Left lung (tissue), 10 donors: ENCODE results near the gene ANKS6. TPM values are rescaled to one million over a fixed set of nuclear protein-coding genes. Genes with fewer than 3 reads are reported as not detected.

Source experiments
- ATAC-seq: fragments of 200-7000 bp; cut with Tn5 transposase; one replicate; pipeline ENCODE4 v1.9.1; 2020; ENCODE audit warnings: moderate library complexity
- DNase-seq, 4 donors: peaks; one replicate each; pipeline ENCODE4 v3.0.0-alpha.2; 2013 to 2020
- H3K27ac ChIP-seq, 2 donors: fragments of 200-600 bp; sonication (generic) in 1 of 2; one replicate each; pipeline versions ENCODE4 v1.5.0 to v1.8.0; 2020 to 2021
- H3K27me3 ChIP-seq, 2 donors: fragments of 200-600 bp; sonication (generic) in 1 of 2; one replicate each; pipeline versions ENCODE4 v1.5.0 to v1.8.0; 2020 to 2021
- H3K36me3 ChIP-seq, 2 donors: fragments of 200-600 bp; sonication (generic) in 1 of 2; one replicate each; pipeline versions ENCODE4 v1.5.0 to v1.8.0; 2020 to 2021
- H3K4me1 ChIP-seq, 2 donors: fragments of 200-600 bp; one replicate each; pipeline ENCODE4 v1.8.0; 2021
- H3K4me3 ChIP-seq, 2 donors: fragments of 200-600 bp; sonication (generic) in 1 of 2; one replicate each; pipeline versions ENCODE4 v1.5.0 to v1.8.0; 2020 to 2021; ENCODE audit warnings: mild to moderate bottlenecking in 1 of 2
- H3K9me3 ChIP-seq, 2 donors: fragments of 200-600 bp; sonication (generic) in 1 of 2; one replicate each; pipeline versions ENCODE4 v1.5.0 to v1.8.0; 2020 to 2021
- intact Hi-C, 2 donors: fragments of 100-400 bp; cut with DNase I; formaldehyde crosslinking; loops; one replicate each; pipeline versions ENCODE4 v1.11.2 to v1.14.2; 2022
- polyA plus RNA-seq, 6 donors: library from polyadenylated mRNA; unstranded; fragments of 120-200 nt; gene quantifications; one replicate each; pipeline ENCODE4 v1.2.1, GENCODE V29; 2013; ENCODE audit not compliant: insufficient read length in 6 of 6
- total RNA-seq, 2 donors: library from RNA; stranded (reverse); fragmentation: NEBNext Ultra II Directional; extraction: Animal tissue kit (Norgen Biotek cat#: 25700); gene quantifications; one replicate each; pipeline ENCODE4 v1.2.1, GENCODE V29; 2021
- TF ChIP-seq, protein P1 (sequence below), 2 donors: fragments of 200-600 bp; sonication (generic) in 1 of 2; IDR thresholded peaks; one replicate each; pipeline versions ENCODE4 v1.5.0 to v1.8.0; 2021; ENCODE audit warnings: antibody characterized with exemption in 2 of 2
- donor health status: DM: no; HTN: yes; CAD: no.
- donor health status: DM: no; HTN: no; CAD: no.

ANKS6 gene
- total and polyA plus RNA-seq, 8 donors, result 21.7 to 31.6 (median 25.0) TPM

DNA sequence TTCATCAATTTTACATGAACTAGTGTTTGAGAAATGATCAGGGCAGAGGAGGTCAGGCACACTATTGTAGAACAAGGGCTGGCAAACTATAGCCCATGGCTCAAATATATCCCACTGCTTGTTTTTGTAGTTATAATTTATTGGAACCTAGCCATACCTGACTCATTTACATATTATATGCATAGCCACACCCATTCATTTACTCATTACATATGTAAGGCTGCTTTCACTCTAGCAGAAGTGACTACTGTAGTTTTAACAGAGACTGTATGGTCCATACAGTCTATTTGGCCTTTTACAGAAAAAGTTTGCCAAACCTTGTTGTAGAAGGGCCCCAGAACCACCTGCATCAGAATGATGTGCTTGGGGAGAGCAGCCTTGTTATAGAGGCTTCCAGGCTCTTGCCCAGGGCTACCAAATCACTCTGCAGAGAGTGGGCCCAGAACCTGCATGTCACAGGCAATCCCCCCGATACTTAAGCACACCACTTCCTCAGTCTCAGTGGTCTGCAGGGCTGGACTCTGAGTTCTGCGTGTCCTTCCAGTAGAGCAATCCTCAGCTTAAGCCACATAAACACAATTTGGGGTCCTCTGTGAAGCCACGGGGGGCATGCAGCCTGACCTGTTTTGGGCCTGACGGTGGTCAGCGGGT lies 6.7 kb downstream of the ANKS6 start:
- no peaks in the 10 kb centered on the region for H3K27me3 ChIP-seq
- TF ChIP-seq, protein P1, sequence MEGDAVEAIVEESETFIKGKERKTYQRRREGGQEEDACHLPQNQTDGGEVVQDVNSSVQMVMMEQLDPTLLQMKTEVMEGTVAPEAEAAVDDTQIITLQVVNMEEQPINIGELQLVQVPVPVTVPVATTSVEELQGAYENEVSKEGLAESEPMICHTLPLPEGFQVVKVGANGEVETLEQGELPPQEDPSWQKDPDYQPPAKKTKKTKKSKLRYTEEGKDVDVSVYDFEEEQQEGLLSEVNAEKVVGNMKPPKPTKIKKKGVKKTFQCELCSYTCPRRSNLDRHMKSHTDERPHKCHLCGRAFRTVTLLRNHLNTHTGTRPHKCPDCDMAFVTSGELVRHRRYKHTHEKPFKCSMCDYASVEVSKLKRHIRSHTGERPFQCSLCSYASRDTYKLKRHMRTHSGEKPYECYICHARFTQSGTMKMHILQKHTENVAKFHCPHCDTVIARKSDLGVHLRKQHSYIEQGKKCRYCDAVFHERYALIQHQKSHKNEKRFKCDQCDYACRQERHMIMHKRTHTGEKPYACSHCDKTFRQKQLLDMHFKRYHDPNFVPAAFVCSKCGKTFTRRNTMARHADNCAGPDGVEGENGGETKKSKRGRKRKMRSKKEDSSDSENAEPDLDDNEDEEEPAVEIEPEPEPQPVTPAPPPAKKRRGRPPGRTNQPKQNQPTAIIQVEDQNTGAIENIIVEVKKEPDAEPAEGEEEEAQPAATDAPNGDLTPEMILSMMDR (IDR thresholded peaks at IDR 0.05), result no peak

DNA sequence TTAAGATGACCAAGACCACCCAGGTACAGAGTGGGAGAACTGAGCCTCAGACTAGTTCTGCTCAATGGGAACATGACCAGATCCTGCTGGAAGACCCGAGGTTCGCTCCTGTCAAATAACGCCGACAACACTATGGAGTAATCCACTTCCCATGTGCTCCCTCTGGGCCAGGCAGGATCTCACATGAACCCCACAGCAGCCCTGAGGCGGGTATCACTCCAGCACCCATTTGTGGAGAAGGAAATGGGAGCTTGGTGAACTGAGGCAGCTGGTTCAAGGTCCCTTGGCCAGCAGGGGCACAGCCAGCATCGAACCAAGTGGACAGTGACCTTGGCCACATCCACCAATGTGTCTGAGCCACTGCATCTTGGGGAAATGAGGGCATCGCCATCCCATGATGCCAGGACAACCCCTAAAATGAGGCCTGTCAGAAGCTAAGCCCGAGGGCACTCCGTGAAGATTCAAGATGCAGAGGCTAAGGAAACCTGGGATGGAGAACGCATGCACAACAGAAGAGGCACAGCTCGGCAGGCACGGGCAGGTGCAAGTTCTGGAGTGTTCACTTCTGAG lies 8.5 kb downstream of the ANKS6 start:
- Histone ChIP-seq H3K36me3 (peaks cover 0 to 29% of the 10 kb centered on the region in 2 donors), H3K4me3 (no peak overlapping the region), H3K27me3 (no peaks in the 10 kb centered on the region), H3K4me1 (peaks cover 11 to 15% of the 10 kb centered on the region in 2 donors), H3K9me3 (no peaks in the 10 kb centered on the region), H3K27ac (no peak overlapping the region)
- DNase-seq, result peak in 1 of 4 donors; percentile 18
- no peak for ATAC-seq
- TF ChIP-seq, protein P1 (IDR thresholded peaks at IDR 0.05), result no peak
- intact Hi-C loops, result no loop called here

More for the DNA sequence above, 6.7 kb downstream of the ANKS6 start:
- Histone ChIP-seq H3K4me3 (no peak overlapping the region), H3K36me3 (peaks cover 0 to 19% of the 10 kb centered on the region in 2 donors), H3K4me1 (peaks cover 11 to 21% of the 10 kb centered on the region in 2 donors), H3K27ac (no peak overlapping the region), H3K9me3 (no peaks in the 10 kb centered on the region)
- intact Hi-C loops, result loop anchor here in 1 of 2 donors (10.0 kb wide), 1 partner anchor 255 kb away; no protein-coding TSS in a partner anchor
- DNase-seq (no peak), ATAC-seq (no peak)

DNA sequence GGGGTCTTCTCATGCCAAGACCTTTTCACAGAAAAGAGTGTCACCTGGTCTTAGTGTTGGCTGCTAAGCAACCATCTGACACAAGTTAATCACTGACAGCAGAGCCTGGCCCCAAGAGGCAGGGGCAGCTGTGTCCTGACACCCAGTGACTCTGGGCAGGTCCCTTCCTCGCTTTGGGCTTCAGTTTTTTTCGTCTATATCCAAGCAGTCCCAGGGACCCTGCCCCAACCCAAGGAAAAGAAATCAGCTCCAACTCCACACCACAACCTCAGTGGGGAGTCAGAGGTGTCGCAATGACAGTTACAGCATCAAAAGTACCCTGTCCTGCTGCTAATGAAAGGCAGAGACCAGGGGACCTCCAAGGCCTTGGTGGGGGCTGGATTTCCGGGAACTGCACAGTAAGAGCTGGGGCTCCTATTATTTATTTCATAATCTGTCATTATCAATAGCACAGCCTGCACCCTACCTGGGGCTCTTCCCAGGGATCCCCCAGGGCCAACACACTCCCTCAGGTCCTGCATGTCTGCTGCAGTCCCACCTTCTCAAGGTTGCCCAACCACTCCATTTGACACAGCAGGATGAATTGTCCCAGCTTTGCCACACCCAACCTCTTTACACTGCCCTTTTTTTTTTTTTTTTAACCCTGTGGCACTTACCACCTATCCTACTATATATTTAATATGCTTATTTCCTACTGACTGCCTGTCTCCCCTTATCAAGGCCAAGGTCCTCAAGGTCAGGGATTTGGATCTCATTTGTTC lies 9.4 kb downstream of the ANKS6 start:
- intact Hi-C loops, result no loop called here
- ATAC-seq, result peak; percentile 37
- no peak overlapping the region for H3K27ac ChIP-seq

DNA sequence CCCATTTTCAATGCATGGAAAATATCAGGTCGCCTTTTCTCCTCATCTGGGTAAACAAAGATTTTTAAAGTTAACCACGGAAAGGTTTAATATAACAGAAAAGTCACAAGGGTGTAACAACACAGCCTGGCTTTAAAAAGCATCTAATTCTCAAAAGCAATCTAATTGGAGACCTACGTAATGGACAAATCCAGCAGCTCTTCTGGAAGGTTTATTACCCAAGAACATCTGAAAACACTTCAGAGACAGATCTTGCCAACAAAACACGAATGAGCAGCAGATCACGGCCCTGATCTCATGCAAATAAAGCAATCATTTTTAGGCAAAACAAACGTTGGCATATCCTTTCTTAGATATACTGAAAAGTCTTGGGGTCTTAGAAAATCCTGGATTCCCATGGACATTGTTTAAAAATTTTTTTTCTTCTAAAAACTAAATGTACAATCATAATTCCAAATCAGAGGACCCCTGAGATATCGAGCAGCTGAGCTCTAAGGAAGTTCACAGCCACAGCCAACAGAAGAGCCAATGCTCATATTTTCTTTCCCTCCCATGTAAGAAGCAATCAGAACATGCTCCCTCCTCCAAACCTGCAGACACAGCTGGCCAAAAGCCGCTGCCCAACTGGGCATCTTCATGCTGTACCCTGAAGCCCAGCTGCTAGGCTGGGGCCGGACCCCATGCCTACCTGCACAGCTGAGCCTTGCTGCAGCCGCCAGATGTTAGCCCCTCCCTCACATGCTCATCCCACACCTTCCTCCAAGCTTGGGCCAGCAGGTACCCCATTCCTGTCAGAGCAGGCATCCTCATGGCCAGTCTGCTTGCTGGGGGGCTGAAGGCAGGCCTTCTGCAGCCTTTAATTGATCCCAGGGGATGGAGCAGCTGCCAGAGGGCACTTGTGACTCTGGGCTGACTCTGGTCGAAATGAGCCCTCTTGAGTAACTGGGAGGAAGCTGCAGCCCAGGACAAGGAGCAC lies 11.2 kb downstream of the ANKS6 start:
- H3K9me3 ChIP-seq, result no peaks in the 10 kb centered on the region
- DNase-seq (no peak), ATAC-seq (no peak)
- no peaks in the 10 kb centered on the region for H3K27me3 ChIP-seq
- intact Hi-C loops, result no loop called here
- no peak overlapping the region for H3K4me3 ChIP-seq
- H3K36me3 ChIP-seq, result peaks cover 0 to 43% of the 10 kb centered on the region in 2 donors
- no peak overlapping the region for H3K27ac ChIP-seq
- peaks cover 0 to 11% of the 10 kb centered on the region in 2 donors for H3K4me1 ChIP-seq
- TF ChIP-seq, protein P1 (IDR thresholded peaks at IDR 0.05), result no peak

More for the DNA sequence above, 9.4 kb downstream of the ANKS6 start:
- Histone ChIP-seq H3K4me1 (peaks cover 11 to 21% of the 10 kb centered on the region in 2 donors), H3K9me3 (no peaks in the 10 kb centered on the region), H3K36me3 (peaks cover 0 to 36% of the 10 kb centered on the region in 2 donors), H3K27me3 (no peaks in the 10 kb centered on the region), H3K4me3 (no peak overlapping the region)
- TF ChIP-seq, protein P1 (IDR thresholded peaks at IDR 0.05), result no peak
- DNase-seq, result no peak
